H1 (cell line): ENCODE results near the gene TLE1. TPM values are rescaled to one million over a fixed set of nuclear protein-coding genes. Genes with fewer than 3 reads are reported as not detected.

ENCODE experiments used
- CTCF ChIA-PET: fragments of 300-600 bp; sonication (Branson Sonifier 250); formaldehyde crosslinking; loops from one replicate; lab custom pipeline; 2021; ENCODE audit not compliant: partially characterized antibody; lab: Charles Lee
- POLR2A ChIA-PET: fragments of 300-600 bp; sonication (Branson Sonifier 250); formaldehyde crosslinking; loops from one replicate; lab custom pipeline; 2021; ENCODE audit warnings: inconsistent platforms; ENCODE audit not compliant: partially characterized antibody; lab: Charles Lee
- DNase-seq, 2 experiments: peaks; one replicate each; pipeline versions ENCODE4 v3.0.0 to v3.0.0-alpha.2; 2010 to 2022; ENCODE audit warnings: low spot score in 2 of 2, low read depth in 1 of 2, mixed read lengths in 1 of 2
- FAIRE-seq: peaks from 2 replicates; lab custom pipeline; 2011; peaks lifted over from hg19 to GRCh38; lab: Jason Lieb, UNC
- H2AFZ ChIP-seq: 2 replicates; pipeline ENCODE4 v1.8.1; 2012; ENCODE audit warnings: low read length, inconsistent platforms
- H2AK5ac ChIP-seq: 2 replicates; pipeline ENCODE4 v1.6.1; 2013; ENCODE audit warnings: low read depth, low read length
- H2BK120ac ChIP-seq: replicated peaks from 2 replicates; pipeline ENCODE3; 2013; ENCODE audit warnings: low read depth, low read length, inconsistent platforms
- H2BK12ac ChIP-seq: 2 replicates; pipeline ENCODE4 v1.6.1; 2013; ENCODE audit warnings: low read depth, low read length
- H2BK15ac ChIP-seq: 2 replicates; pipeline ENCODE4 v1.6.1; 2013; ENCODE audit warnings: low read length
- H2BK20ac ChIP-seq: 2 replicates; pipeline ENCODE4 v1.6.1; 2013; ENCODE audit warnings: low read length
- H2BK5ac ChIP-seq: 2 replicates; pipeline ENCODE4 v1.6.1; 2013; ENCODE audit warnings: low read depth, low read length
- H3K14ac ChIP-seq: 2 replicates; pipeline ENCODE4 v1.6.1; 2013; ENCODE audit warnings: inconsistent platforms; ENCODE audit not compliant: insufficient read length
- H3K18ac ChIP-seq: 2 replicates; pipeline ENCODE4 v1.6.1; 2013; ENCODE audit warnings: low read length; ENCODE audit errors: extremely low read depth
- H3K23ac ChIP-seq: 2 replicates; pipeline ENCODE4 v1.6.1; 2013; ENCODE audit warnings: inconsistent platforms; ENCODE audit not compliant: insufficient read length
- H3K23me2 ChIP-seq: 2 replicates; pipeline ENCODE4 v1.6.1; 2013; ENCODE audit warnings: low read depth, low read length
- H3K27ac ChIP-seq: 2 replicates; pipeline ENCODE4 v1.6.1; 2011; ENCODE audit warnings: low read depth, low read length, inconsistent platforms
- H3K27me3 ChIP-seq, 4 experiments: replicated peaks in 1 of 4; 1 replicate in 1 of 4; 2 replicates in 3 of 4; pipeline versions ENCODE4 v1.6.1 to v1.8.1; 2011 to 2013; ENCODE audit warnings: low read length in 3 of 4, mild to moderate bottlenecking in 3 of 4, inconsistent platforms in 2 of 4, mixed read lengths in 2 of 4, moderate library complexity in 1 of 4; ENCODE audit not compliant: control insufficient read depth in 3 of 4, insufficient read depth in 3 of 4; ENCODE audit errors: extremely low read depth in 1 of 4
- H3K36me3 ChIP-seq, 4 experiments: 2 replicates each; pipeline versions ENCODE4 v1.6.1 to v1.8.1; 2011 to 2013; ENCODE audit warnings: mild to moderate bottlenecking in 4 of 4, low read length in 3 of 4, moderate library complexity in 2 of 4, control low read depth in 1 of 4, inconsistent platforms in 1 of 4; ENCODE audit not compliant: insufficient read depth in 4 of 4, control insufficient read depth in 2 of 4
- H3K4ac ChIP-seq: replicated peaks from 2 replicates; pipeline ENCODE3; 2013; ENCODE audit warnings: low read length, low read depth, mixed read lengths, inconsistent platforms; ENCODE audit not compliant: insufficient read length
- H3K4me1 ChIP-seq, 4 experiments: replicated peaks in 1 of 4; 1 replicate in 1 of 4; 2 replicates in 3 of 4; pipeline versions ENCODE4 v1.6.1 to v1.8.1; 2011 to 2013; ENCODE audit warnings: low read length in 3 of 4, inconsistent platforms in 2 of 4, mixed read lengths in 1 of 4; ENCODE audit not compliant: insufficient read depth in 4 of 4, control insufficient read depth in 3 of 4
- H3K4me2 ChIP-seq, 2 experiments: 2 replicates each; pipeline versions ENCODE4 v1.6.1 to v1.8.1; 2011 to 2013; ENCODE audit warnings: low read depth in 2 of 2, low read length in 2 of 2, control low read depth in 1 of 2, inconsistent platforms in 1 of 2, mild to moderate bottlenecking in 1 of 2; ENCODE audit not compliant: insufficient read depth in 1 of 2
- H3K4me3 ChIP-seq, 4 experiments: fragments of 200-600, 300-600 bp in 1 of 4; sonication (generic), shearing (Covaris generic), sonication (Bioruptor Twin) in 1 of 4; 2 replicates each; pipeline versions ENCODE4 v1.5.1 to v1.8.1; 2011 to 2016; ENCODE audit warnings: low read length in 4 of 4, low read depth in 3 of 4, control low read depth in 2 of 4, inconsistent platforms in 2 of 4, mild to moderate bottlenecking in 2 of 4, mixed read lengths in 1 of 4, moderate library complexity in 1 of 4; ENCODE audit not compliant: insufficient read depth in 2 of 4; ENCODE audit errors: extremely low read depth in 1 of 4
- H3K56ac ChIP-seq: replicated peaks from 2 replicates; pipeline ENCODE3; 2013; ENCODE audit warnings: low read depth, mild to moderate bottlenecking, mixed read lengths, low read length, inconsistent platforms; ENCODE audit not compliant: insufficient read length
- H3K79me1 ChIP-seq: 2 replicates; pipeline ENCODE4 v1.6.1; 2013; ENCODE audit warnings: low read depth, low read length, control low read depth
- H3K79me2 ChIP-seq, 2 experiments: 2 replicates each; pipeline versions ENCODE4 v1.6.1 to v1.8.1; 2012 to 2013; ENCODE audit warnings: low read length in 2 of 2, mild to moderate bottlenecking in 2 of 2, inconsistent platforms in 1 of 2; ENCODE audit not compliant: insufficient read depth in 2 of 2, control insufficient read depth in 1 of 2
- H3K9ac ChIP-seq, 4 experiments: replicated peaks in 1 of 4; 1 replicate in 1 of 4; 2 replicates in 3 of 4; pipeline versions ENCODE4 v1.6.1 to v1.8.1; 2011 to 2013; ENCODE audit warnings: low read depth in 3 of 4, low read length in 3 of 4, control low read depth in 2 of 4, mild to moderate bottlenecking in 2 of 4, moderate library complexity in 2 of 4, inconsistent platforms in 1 of 4; ENCODE audit errors: extremely low read depth in 1 of 4
- H3K9me3 ChIP-seq, 2 experiments: 2 replicates each; pipeline versions ENCODE4 v1.6.1 to v1.8.1; 2012 to 2013; ENCODE audit warnings: mild to moderate bottlenecking in 2 of 2, moderate library complexity in 2 of 2, control low read depth in 1 of 2, inconsistent platforms in 1 of 2, low read depth in 1 of 2, low read length in 1 of 2, mixed read lengths in 1 of 2; ENCODE audit not compliant: insufficient read depth in 2 of 2
- H4K20me1 ChIP-seq, 2 experiments: replicated peaks in 1 of 2; 2 replicates each; pipeline versions ENCODE3 to v1.8.1; 2011 to 2013; ENCODE audit warnings: inconsistent platforms in 2 of 2, low read length in 2 of 2, mild to moderate bottlenecking in 1 of 2; ENCODE audit not compliant: insufficient read depth in 2 of 2, control insufficient read depth in 1 of 2
- H4K5ac ChIP-seq: 2 replicates; pipeline ENCODE4 v1.6.1; 2013; ENCODE audit warnings: low read length, low read depth, mixed read lengths, inconsistent platforms; ENCODE audit not compliant: insufficient read length
- H4K8ac ChIP-seq: 2 replicates; pipeline ENCODE4 v1.8.0; 2013; ENCODE audit warnings: mild to moderate bottlenecking, moderate library complexity, low read length, inconsistent platforms; ENCODE audit not compliant: insufficient read depth; ENCODE audit errors: extremely low read depth
- H4K91ac ChIP-seq: replicated peaks from 2 replicates; pipeline ENCODE3; 2013; ENCODE audit warnings: low read length, mixed read lengths, inconsistent platforms; ENCODE audit not compliant: insufficient read length
- BACH1 ChIP-seq: IDR thresholded peaks from 2 replicates; pipeline ENCODE4 v1.6.1; 2012; ENCODE audit warnings: low read length, improper control_type of control experiment
- CBX8 ChIP-seq: fragments of 300-800, 300-1000 bp; sonication (generic); IDR thresholded peaks from 2 replicates; pipeline ENCODE4 v1.7.1; 2016; ENCODE audit warnings: low read depth, low read length, borderline replicate concordance
- CEBPB ChIP-seq: IDR thresholded peaks from 2 replicates; pipeline ENCODE4 v1.6.1; 2012; ENCODE audit warnings: low read depth, low read length
- EP300 ChIP-seq, 2 experiments: IDR thresholded peaks; 1 replicate in 1 of 2; 2 replicates in 1 of 2; pipeline ENCODE4 v1.6.1; 2011 to 2012; ENCODE audit warnings: low read depth in 2 of 2, low read length in 2 of 2, mild to moderate bottlenecking in 2 of 2, borderline replicate concordance in 1 of 2, inconsistent platforms in 1 of 2, moderate library complexity in 1 of 2
- EZH2 ChIP-seq: fragments of 200-600 bp; sonication (generic); IDR thresholded peaks from 2 replicates; pipeline ENCODE4 v1.7.1; 2012; ENCODE audit warnings: low read depth, mild to moderate bottlenecking, moderate library complexity, low read length, inconsistent platforms; ENCODE audit not compliant: severe bottlenecking
- FOSL1 ChIP-seq: IDR thresholded peaks from 2 replicates; pipeline ENCODE4 v1.6.1; 2011; ENCODE audit warnings: mild to moderate bottlenecking, low read depth, low read length, moderate library complexity; ENCODE audit not compliant: insufficient read depth
- GABPA ChIP-seq: IDR thresholded peaks from 2 replicates; pipeline ENCODE4 v1.6.1; 2011; ENCODE audit warnings: mild to moderate bottlenecking, low read length, moderate library complexity, borderline replicate concordance; ENCODE audit not compliant: insufficient read depth
- MAFK ChIP-seq: IDR thresholded peaks from 2 replicates; pipeline ENCODE4 v1.6.1; 2012; ENCODE audit warnings: low read depth, mild to moderate bottlenecking, improper control_type of control experiment, low read length
- PHF8 ChIP-seq: fragments of 200-600 bp; sonication (generic); conservative IDR thresholded peaks from 2 replicates; pipeline ENCODE4 v1.7.1; 2012; ENCODE audit warnings: low read depth, mild to moderate bottlenecking, inconsistent platforms, low read length, moderate library complexity
- RXRA ChIP-seq: IDR thresholded peaks from 2 replicates; pipeline ENCODE4 v1.6.1; 2011; ENCODE audit warnings: low read depth, mild to moderate bottlenecking, low read length, moderate library complexity; ENCODE audit not compliant: insufficient read depth
- TCF12 ChIP-seq: IDR thresholded peaks from 2 replicates; pipeline ENCODE4 v1.6.1; 2011; ENCODE audit warnings: low read depth, mild to moderate bottlenecking, low read length
- WGBS, 2 experiments: shearing (Covaris generic) in 1 of 2; methylation state at CpG; one replicate each; pipeline versions ENCODE4 v1.1.6 to v1.1.7; 2013 to 2015; ENCODE audit warnings: low lambda C conversion rate in 2 of 2, mixed read lengths in 2 of 2, inconsistent platforms in 1 of 2, low coverage in 1 of 2, missing lambda C conversion rate in 1 of 2; ENCODE audit not compliant: insufficient replicate concordance in 2 of 2, insufficient coverage in 1 of 2, insufficient read length in 1 of 2; ENCODE audit errors: extremely low coverage in 1 of 2, missing lambda C conversion rate in 1 of 2; 5-methylcytosine and 5-hydroxymethylcytosine counted together
- polyA plus RNA-seq, 7 experiments: library from polyadenylated mRNA; depleted of rRNA in 3 of 7; stranded (reverse) in 5 of 7; unstranded in 2 of 7; fragments of >200 nt in 5 of 7; fragments of 200-250 nt in 2 of 7; gene quantifications; 1 replicate in 5 of 7; 2 replicates in 1 of 7; 4 replicates in 1 of 7; pipeline versions ENCODE4 v1.2.1 to v1.2.3, GENCODE V29; 2011 to 2013; ENCODE audit warnings: missing spikeins in 2 of 7, mixed read lengths in 2 of 7
- total RNA-seq: library from RNA; stranded (reverse); fragmentation: NEBNext Ultra II Directional; extraction: Animal tissue kit (Norgen Biotek cat#: 25700); gene quantifications from 2 replicates; pipeline ENCODE4 v1.2.1, GENCODE V29; 2021
- TF ChIP-seq, protein P1 (sequence below): IDR thresholded peaks from 2 replicates; pipeline ENCODE4 v1.6.1; 2012; ENCODE audit warnings: inconsistent platforms

TLE1 gene
- total and polyA plus RNA-seq, 2 of the 8 experiments (the other 6 are each of a cell fraction or from before 2014, with no cell fraction given) = 81.8 to 91.6 TPM

DNA sequence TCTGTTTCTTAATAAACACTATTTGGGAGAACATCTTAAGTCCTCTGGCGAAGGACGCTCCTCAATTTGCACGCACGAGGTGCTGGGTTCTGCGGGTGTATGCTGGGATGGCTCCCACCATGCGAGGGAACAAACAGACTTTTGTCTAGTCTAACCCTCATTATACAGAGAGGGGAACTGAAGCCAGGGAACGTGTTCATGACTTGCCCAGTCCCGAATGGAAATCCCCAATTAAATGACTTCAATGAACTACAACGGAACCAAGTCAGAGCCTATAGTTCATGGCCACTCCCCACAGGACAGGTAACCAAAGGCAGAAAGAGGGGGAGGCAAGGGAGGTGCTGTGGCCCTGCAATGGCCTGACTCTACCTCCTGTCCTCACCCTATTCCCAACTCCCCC is 9.3 kb downstream of the TLE1 start:
- FAIRE-seq = no peak
- TF ChIP-seq FOSL1 = no peak
- TF ChIP-seq EP300 (IDR thresholded peaks at IDR 0.05; ENCODE audit: borderline replicate concordance in 1 of 2, low read depth in 2 of 2, low read length in 2 of 2) = no peak
- TF ChIP-seq, protein P1, sequence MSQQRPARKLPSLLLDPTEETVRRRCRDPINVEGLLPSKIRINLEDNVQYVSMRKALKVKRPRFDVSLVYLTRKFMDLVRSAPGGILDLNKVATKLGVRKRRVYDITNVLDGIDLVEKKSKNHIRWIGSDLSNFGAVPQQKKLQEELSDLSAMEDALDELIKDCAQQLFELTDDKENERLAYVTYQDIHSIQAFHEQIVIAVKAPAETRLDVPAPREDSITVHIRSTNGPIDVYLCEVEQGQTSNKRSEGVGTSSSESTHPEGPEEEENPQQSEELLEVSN = no peak
- no peak for TF ChIP-seq BACH1
- TF ChIP-seq PHF8 = no peak
- no peak for TF ChIP-seq CEBPB
- no peak for TF ChIP-seq EZH2
- TF ChIP-seq TCF12 = no peak
- no peak for TF ChIP-seq RXRA
- no peak for TF ChIP-seq CBX8
- no peak for TF ChIP-seq GABPA
- no peak for TF ChIP-seq MAFK

More for the DNA sequence above, 9.3 kb downstream of the TLE1 start:
- H2AFZ ChIP-seq = no peak overlapping the region
- WGBS, 2 experiments = 83% methylated on average over 9 of the region's 9 CpGs; no CpG with 5 or more reads in 1 of the 2 experiments
- H3K79me1 ChIP-seq = peaks cover 3% of the 10 kb centered on the region; the same call in 1 of the 2 replicates
- H3K9me3 ChIP-seq = no peaks in the 10 kb centered on the region
- no peak overlapping the region for H3K4ac ChIP-seq
- no peak overlapping the region for H2BK20ac ChIP-seq
- H4K91ac ChIP-seq = no peak overlapping the region
- H3K4me2 ChIP-seq = no peak overlapping the region
- peaks cover 52 to 100% of the 10 kb centered on the region in 2 experiments for H3K79me2 ChIP-seq
- no peak overlapping the region for H3K18ac ChIP-seq
- peaks cover 4 to 14% (median 8%) of the 10 kb centered on the region in 4 experiments for H3K4me1 ChIP-seq
- H3K14ac ChIP-seq = no peak overlapping the region
- H3K56ac ChIP-seq = no peak overlapping the region
- H4K5ac ChIP-seq = no peak overlapping the region
- no peak for DNase-seq
- H4K20me1 ChIP-seq = peaks cover 40 to 41% of the 10 kb centered on the region in 2 experiments
- H3K36me3 ChIP-seq = peaks cover 2 to 55% (median 29%) of the 10 kb centered on the region in 4 experiments
- H3K9ac ChIP-seq = no peak overlapping the region
- no peak overlapping the region for H3K23ac ChIP-seq
- H2AK5ac ChIP-seq = 0 out of 2 replicates have a peak overlapping the region, but pooled peaks have one; percentile 11
- no peaks in the 10 kb centered on the region for H3K27me3 ChIP-seq
- no peak overlapping the region for H3K27ac ChIP-seq
- H2BK120ac ChIP-seq = no peak overlapping the region
- POLR2A ChIA-PET = interaction anchor here (1.9 kb wide), 1 partner anchor 10 kb away, joined by 7 read pairs; the partner anchor contains the start of gene TLE1
- H2BK12ac ChIP-seq = no peak overlapping the region
- H3K23me2 ChIP-seq = no peaks in the 10 kb centered on the region
- H2BK5ac ChIP-seq = peak overlapping the region; percentile 66; the same call in 1 of the 2 replicates
- CTCF ChIA-PET = no interaction called here
- no peak overlapping the region for H4K8ac ChIP-seq
- no peak overlapping the region for H3K4me3 ChIP-seq
- H2BK15ac ChIP-seq = peak overlapping the region; percentile 18; the same call in 1 of the 2 replicates
